NCI-H2107 treated with DMSO at 0.1 percent for 48 hours (cell line): Measurements from ENCODE around the gene MRPL3.

ENCODE experiments used
- DNase-seq: peaks from one replicate; lab custom pipeline; 2025; ENCODE audit not compliant: unreplicated experiment; lab: John Stamatoyannopoulos, UW

MRPL3 gene

DNA sequence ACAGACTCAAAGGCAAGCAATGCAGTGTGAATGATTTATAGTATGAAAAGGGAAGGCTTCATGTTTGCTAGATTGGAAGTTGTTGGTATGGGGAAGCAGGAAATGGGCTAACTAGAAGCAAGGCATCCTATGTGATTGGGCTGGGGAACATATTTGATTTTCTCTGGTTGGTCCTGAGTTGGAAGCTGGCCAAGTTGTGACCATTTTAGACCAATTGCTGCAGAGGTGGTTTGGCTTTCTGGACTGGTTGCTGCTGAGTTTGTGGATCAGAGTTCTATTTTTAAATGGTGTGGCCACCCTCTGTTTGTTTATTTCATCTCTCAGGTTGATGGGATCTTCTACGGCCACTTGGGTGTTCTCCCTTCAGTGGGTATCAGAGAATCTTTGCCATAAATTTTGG lies 81.5 kb downstream of the MRPL3 start:
- no peak for DNase-seq

DNA sequence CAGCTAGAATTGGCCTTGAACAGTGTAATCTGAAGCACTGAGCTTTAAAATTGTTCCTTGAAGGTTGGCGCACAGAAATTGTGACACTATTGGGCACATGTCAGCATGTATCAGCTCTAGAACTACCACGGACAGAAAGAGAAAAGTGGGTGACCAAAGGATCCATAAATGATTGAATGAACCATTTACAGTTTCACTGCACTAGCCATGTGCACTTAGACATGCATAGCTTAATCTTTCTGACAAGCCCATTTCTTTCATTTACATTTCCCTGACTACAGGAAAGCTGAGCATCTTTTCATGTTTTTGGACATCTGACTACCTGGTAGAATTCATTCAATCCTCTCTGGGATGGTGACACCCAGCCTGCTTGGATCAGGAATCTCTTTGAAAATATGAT lies 85.0 kb downstream of the MRPL3 start:
- DNase-seq = no peak
